Measurements from ENCODE around the gene DNAJC16.

- TF ChIP-seq, protein P1, sequence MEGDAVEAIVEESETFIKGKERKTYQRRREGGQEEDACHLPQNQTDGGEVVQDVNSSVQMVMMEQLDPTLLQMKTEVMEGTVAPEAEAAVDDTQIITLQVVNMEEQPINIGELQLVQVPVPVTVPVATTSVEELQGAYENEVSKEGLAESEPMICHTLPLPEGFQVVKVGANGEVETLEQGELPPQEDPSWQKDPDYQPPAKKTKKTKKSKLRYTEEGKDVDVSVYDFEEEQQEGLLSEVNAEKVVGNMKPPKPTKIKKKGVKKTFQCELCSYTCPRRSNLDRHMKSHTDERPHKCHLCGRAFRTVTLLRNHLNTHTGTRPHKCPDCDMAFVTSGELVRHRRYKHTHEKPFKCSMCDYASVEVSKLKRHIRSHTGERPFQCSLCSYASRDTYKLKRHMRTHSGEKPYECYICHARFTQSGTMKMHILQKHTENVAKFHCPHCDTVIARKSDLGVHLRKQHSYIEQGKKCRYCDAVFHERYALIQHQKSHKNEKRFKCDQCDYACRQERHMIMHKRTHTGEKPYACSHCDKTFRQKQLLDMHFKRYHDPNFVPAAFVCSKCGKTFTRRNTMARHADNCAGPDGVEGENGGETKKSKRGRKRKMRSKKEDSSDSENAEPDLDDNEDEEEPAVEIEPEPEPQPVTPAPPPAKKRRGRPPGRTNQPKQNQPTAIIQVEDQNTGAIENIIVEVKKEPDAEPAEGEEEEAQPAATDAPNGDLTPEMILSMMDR (IDR thresholded peaks at IDR 0.05), result no peak
- no peak for TF ChIP-seq POLR2A (IDR thresholded peaks at IDR 0.05)
Measured at GRCh38 chr1:15557594-15557993, 30.9 kb downstream of the DNAJC16 start.
